Inferior parietal cortex (tissue), 1 donor: ENCODE results near the gene HTR3C.
"Not testable (repeated sequence)": the region's sequence is repeated elsewhere in the genome, so short reads cannot be mapped to it uniquely, and the experiment has no call there.

Source experiments
- DNase-seq: peaks from one replicate; pipeline ENCODE4 v3.0.0-alpha.2; 2016; ENCODE audit errors: extremely low spot score

HTR3C gene, protein sequence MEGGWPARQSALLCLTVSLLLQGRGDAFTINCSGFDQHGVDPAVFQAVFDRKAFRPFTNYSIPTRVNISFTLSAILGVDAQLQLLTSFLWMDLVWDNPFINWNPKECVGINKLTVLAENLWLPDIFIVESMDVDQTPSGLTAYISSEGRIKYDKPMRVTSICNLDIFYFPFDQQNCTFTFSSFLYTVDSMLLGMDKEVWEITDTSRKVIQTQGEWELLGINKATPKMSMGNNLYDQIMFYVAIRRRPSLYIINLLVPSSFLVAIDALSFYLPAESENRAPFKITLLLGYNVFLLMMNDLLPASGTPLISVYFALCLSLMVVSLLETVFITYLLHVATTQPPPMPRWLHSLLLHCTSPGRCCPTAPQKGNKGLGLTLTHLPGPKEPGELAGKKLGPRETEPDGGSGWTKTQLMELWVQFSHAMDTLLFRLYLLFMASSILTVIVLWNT

DNA sequence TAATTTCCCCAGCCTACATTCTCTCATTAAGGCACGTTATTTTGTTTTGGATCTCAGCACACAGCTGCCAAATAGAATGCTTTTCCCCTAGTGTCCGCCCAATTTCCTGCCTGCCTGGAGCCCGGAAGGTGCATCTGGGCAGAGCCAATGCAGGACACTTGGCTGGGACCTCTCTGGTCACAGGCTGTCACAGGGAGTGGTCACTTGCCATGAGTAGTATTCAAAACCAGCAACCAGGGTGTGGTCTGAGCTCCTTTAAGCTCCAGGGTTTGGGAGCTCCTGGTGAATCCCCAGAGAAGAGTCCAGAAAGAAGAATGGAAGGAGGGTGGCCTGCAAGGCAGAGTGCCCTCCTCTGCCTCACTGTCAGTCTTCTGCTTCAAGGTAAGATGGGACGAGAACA, at the start of gene HTR3C:
Gene HTR3C, plus strand, starts transcription at position 281 of the 400 bp plus-strand sequence. Its CDS starts 34 bp downstream, at position 315.
- DNase-seq = no peak

DNA sequence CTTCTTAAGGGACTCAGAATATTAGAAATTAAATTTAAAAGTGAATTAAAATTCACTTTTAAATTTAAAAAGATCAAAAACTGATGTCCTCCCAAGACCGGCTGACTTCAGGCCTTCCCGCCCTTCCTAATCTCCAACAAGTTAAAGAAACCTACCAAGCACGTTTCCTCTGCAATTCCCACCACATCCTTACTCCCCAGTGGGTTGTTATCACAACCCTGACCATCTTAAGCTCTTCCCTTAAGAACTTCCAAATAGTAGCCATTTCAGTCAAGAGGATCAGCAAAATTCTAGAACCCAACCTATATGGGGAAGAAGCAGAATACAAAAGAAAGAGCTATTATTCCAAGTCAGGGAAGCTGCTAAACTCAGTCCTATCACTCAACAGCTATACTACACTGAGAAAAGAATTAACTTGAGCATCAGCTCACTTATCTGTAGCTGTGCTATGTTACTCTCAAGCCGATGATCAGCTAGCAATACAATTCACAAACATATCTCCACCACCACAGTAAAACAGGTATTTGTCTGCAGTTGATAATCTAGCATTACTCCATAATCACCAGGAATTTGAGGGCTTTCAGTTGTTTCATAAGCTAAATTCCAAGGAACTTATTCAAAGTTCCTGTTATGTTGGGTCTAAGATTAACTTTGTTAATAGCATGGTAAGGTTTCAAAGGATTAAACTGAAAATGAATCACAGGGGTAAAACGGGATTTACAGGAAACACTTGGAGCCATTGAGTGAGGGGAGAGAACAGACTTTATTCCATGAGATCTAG, 49.5 kb upstream of the HTR3C start:
- DNase-seq = no peak

DNA sequence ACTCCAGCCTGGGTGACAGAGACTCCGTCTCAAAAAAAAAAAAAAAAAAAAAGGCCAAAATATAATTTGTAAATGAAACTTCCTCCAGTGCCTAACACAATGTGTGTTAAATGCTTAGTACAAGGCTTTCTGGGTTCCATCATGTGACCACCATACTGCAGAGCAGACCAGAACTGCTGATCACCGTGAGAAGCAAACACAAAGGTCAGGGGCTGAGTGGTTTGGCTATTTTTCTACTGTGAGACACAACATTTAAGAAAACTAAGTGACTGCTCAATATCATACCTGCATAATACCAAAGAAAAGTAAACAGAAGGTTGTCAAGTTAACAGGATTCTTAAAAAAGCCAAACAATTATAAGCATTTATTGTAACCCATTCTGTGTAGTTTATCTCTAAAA, 48.4 kb upstream of the HTR3C start:
- no peak for DNase-seq

DNA sequence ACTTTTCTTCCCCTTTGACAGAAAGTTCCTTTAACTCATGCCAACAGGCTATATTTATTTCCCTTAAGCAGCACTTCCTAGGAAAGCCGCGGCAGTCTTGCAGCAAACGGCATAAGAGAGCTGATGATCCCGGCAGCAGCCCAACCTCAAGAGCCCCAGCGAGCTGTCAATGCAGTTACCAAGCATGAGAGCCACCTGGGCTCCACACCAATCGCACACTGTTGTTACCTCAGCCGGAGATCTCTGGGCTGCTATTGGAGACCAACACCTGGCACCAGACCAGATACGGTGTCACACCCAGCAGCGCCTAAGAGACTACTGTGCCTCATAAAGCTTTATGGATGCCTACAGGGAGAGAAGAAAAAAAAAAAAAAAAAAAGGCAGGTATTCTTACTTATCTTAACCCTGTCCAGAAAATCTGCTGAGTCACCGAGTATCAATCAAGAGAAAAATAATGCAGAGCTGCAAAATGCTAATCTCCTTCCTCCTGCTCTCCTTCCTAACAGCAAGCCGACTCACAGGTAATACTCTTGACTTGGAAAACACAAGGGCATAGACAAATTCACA, 46.8 kb upstream of the HTR3C start:
- DNase-seq = peak; percentile 27

DNA sequence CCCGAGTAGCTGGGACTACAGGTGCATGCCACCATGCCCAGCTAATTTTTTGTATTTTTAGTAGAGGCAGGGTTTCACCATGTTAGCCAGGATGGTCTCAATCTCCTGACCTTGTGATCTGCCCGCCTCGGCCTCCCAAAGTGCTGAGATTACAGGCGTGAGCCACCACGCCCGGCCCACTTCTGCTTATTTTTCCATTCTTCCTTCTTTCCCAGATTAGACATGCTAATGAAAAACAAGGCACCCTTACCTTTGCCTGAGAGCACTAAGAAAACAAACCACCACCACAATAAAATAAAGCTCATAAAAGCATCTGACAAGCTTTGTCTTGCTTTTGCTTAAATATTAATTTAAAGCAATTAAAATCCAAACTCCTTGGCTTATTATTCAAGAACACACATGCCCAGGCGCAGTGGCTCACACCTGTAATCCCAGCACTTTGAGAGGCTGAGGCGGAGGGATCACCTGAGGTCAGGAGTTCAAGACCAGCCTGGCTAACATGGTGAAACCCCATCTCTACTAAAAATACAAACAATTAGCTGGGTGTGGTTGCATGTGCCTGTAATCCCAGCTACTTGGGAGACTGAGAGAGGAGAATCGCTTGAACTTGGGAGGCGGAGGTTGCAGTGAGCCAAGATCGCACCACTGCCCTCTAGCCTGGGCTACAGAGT, 45.6 kb upstream of the HTR3C start:
- not testable (repeated sequence) for DNase-seq

DNA sequence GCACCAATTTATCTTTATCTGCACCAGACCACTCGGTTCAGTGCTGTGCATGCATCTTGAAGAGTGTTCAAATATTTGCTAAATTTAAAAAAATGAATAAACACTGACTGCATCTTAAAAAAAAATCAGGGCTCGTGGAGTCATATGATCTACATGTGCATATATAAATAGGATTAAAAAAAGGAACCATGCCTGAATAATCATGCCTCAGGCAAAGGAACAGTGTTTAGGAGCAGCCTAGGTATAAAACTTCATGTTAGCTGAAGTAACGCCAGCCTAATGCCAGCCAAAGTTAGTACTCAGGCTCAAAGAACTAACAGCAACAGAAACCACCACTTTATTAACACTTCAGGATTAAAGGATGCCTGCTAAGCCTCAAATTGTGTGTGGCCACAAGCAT, 44.7 kb upstream of the HTR3C start:
- DNase-seq = no peak

DNA sequence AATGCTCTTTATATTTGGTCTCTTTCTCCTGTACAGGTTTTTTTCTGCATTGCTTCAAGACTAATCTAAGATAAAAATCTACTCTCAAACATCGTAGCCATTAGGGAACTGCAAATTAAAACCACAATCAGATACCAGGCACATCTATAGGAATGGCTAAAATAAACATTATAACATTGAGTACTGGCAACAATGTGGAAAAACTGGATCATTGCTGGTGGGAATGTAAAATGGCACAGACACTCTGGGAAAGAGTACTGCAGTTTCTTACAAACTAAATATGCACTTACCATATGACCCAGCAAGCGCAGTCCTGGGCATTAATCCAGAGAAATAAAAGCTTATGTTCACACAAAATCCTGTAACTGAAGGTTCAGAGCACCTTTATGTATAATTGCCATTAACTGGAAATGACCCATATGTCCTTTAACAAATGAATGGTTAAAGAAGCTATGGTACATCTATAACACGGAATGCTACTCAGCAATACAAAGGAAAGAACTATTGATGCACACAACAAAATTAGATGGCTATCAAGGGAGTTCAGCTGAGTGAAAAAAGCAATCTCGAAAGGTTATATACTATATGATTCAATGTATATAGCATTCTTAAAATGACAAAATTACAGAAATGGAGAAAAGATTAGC, 41.5 kb upstream of the HTR3C start:
- DNase-seq = no peak

DNA sequence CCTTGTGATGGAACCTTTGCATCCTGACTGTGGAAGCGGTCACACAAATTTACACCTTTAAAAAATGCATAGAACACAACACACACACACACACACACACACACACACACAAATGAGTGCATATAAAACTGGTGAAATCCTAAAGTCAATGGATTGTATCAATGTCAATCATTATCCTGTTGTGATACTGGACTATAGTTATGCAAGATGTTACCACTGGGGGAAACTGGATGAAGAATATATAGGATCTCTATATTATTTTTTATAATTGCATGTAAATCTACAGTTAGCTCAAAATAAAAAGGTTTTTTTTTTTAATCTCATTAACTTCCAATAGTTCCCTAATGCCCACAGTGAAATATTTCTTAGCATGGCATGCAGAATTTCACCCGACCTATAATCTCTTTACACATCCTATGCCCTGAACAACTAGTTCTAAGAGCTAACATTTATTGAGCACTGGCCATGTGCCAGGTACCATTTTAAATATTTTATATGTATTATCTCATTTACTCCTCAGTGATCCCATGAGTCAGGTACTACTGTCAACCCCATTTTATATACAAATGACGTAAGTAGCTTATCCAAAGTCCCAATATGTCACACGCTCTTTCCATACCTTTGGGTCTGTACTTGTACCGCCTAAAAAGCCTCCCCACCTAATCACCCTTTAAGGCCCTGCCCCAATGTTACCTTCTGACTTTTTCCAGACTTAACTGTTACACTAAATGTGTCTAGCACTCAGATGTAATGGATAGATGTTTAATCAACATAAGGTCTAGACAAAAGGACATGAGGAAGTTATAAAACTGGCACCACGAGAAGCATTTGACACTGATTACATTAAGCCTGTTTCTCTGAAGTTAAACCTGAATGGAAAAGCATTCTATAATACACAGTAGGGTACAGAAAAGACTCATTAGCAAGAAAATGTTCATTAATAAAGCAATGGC, 40.6 kb upstream of the HTR3C start:
- DNase-seq = no peak

DNA sequence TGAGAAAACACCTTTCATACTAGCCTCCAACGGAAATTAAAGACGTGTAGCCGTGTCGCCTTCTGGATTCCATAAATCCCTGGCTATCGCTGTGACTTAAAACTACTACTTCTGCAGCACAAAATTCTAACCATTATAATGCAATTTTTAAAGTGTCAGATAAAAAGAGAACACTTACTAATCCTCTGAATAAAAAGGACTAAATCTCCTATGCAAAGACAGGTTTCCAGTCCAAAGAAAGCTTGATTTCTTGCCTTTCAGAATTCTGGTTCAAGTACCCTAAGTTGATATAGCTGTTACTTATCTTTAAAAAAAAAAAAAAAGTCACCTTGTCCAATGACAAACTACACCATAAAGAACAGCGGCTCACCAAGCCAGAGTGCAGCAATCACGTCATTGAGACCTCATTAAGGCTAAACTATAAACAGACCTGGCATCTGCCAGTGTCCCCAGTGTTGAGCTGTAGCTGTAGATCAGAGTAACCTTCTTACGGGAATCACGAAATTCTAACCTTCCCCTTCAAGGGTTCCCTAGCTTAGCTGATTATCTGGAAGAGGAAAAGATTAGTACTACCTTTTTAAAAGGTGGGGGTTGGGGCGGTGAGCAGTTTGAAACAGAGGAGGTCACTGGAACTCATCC, 37.3 kb upstream of the HTR3C start:
- no peak for DNase-seq

DNA sequence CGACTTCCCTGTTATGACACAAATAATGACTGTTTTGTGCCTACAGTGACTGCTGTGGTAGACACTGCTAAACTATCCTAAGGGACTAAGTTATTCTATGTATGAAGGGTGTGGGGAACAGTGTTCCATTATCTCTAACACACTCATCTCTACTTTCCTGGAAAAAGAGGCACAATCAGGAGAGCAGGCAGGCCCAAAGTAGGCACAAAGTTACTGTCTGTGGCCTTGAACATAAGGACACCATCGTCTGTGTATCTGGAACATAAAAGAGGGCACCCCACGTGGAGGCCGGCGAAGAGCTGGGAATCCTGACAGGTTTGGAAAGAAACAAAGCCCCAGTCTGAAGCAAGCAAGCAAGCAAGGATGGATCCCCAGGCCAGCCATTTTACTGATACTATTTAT, 36.7 kb upstream of the HTR3C start:
- DNase-seq = no peak

DNA sequence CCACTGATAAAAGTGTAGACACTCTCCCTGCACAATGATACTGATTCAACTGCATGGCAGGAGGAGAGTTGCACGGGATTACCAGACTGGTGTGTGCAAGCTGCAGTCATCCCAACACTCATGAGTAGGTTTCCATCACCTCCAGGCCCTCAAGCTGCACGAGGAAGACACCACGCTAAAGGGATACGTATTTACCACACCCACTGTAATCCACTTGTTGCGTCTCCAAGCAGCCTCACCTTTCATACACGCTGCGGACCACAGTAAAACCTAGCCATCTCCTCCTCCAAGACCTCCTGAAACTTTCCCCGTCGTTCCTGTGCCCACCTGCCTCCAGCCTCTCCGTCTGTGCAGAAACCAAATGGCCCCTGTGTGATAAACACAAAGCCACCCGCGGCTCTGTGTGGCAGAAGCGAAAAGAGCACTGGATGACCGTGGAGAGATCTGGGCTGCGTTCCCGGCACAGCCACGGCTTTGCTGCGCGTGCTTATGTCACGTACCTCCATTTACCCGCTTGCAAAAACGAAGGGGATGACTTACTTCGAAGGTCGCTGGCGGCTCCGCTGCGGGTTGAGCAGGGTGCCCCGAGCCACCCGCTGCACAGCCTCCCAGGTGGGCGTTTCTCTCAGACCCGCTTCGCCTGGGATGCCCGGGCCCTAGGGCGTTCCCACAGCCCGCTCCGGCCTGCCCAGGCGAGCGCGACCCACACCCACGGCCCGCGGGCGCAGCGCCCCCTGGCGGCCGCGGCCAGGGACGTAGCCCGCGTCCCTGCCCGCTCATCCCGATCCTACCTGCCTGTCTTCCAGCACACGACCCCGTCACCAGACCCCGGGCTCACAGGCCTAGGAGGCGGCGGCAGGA, 35.8 kb upstream of the HTR3C start:
- peak; percentile 62 for DNase-seq

DNA sequence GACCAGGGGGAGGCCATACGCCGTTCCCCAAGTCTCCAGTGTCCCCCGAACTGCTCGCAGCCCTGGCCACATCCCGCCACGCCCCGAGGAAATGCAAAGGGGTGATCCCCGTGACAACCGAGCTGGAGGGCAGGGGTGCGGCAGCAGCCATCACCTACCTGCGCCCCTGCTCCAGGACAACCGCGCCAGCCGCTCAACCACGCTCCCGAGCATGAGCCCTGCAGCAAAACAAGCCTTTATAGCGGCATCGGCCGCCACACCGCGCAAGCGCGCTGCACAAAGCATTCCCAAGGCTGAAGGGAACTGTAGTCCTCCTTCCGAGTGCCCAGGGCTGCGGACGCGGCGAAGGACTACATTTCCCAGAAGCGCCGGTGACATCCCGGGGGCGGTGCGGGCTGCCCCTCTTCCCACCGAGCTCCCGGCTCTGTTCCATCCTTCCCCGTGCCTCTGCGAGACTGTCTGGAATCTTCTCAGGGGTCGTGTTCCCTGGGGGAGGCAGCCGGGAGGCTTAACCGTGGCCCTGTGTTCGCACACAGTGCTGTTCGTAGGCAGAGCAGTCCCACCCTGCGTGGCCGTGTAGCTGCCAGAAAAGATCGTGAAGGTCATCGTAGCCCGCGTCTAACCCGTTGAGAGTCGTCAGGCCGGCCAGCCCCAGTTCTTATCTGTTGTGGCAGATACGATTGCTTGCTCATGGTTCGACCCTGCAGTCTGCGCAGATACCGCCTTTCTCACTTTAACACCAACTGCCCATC, 35.0 kb upstream of the HTR3C start, which contains the start of gene ABCC5:
Gene ABCC5, minus strand, starts transcription at position 213 of the 752 bp plus-strand sequence. CDS start 3,492 bp downstream, outside the sequence.
- peak; percentile 94 for DNase-seq

DNA sequence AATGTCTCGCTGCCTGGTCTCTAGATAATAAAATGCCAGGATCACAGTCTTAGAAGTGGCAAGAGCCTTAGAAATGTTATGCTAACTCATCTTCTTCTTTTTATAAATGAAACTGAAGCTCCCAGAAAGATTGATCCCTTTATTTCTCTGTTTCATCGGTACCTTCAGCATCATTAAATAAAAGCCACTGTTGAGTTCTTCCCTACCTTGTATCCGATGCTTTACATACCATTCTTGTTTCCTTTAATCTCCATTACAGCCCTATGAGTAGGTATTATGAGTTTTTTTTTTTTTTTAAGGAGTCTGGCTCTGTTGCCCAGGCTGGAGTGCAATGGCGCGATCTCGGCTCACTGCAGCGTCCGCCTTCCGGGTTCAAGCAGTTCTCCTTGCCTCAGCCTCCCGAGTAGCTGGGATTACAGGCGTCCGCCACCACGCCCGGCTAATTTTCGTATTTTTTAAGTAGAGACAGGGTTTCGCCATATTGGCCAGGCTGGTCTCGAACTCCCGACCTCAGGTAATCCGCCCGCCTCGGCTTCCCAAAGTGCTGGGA, 34.3 kb upstream of the HTR3C start:
- no peak for DNase-seq

DNA sequence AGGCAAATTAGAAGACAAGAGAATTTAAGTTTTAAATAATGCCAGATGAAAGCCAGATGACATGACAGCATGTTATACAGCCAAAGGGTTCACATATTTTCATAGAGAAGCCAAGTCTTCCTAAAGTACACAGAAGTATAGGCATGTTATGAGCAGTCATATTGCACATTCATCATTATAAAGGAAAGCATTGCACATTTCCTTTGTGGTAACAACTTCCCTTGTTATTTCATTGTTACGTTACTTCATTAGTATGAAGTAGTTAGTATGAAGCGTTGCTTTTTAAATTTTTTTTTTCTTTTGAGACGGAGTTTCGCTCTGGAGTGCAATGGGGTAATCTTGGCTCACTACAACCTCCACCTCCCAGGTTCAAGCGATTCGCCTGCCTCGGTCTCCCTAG, 30.5 kb upstream of the HTR3C start:
- DNase-seq = no peak

DNA sequence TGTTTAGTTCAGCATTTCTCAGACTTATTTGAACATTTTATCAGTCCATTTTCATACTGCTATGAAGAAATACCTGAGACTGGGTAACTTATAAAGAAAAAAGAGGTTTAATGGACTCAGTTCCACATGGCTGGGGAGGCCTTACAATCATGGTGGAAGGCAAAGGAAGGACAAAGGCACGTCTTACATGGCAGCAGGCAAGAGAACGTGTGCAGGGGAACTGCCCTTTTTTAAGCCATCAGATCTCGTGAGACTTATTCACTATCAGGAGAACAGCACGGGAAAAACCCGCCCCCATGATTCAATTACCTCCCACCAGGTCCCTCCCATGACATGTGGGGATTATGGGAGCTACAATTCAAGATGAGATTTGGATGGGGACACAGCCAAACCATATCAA, 27.6 kb upstream of the HTR3C start:
- DNase-seq = not testable (repeated sequence)

DNA sequence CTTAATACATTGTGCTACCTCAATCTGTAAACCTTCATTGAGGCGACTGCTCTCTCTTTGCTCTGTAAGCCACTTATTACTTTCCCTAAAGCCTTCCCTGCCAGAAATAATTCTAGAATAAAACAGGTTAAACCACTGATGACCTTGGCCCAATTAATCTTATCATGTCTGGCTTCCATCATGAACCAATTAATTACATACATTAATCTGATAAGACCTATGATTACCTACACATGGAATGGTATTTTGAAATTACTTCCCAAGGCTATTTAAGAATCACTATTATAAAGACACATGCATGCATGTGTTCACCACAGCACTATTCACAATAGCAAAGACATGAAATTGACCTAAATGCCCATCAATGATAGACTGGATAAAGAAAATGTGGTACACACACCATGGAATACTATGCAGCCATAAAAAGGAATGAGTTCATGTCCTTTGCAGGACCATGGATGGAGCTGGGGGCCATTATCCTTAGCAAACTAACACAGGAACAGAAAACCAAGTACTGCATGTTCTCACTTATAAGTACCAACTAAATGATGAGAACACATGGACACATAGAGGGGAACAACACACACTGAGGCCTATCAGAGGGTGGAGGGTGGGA, 24.5 kb upstream of the HTR3C start:
- not testable (repeated sequence) for DNase-seq

DNA sequence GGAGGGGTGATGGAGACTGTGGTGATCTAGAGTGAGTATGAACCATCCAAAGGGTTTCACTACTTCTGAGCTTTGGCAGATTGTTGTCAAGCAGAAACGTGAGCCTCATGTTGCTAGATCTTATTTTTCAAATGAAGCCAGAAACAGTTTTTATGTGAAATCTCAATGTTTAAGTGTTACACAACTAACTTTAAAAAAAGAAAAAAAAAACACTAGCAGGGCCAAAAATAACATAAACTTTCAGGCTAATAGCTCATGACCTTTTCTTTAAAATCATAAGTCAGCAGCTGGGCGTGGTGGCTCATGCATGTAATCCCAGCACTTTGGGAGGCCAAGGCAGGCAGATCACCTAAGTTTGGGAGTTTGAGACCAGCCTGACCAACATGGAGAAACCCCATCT, 23.4 kb upstream of the HTR3C start:
- no peak for DNase-seq
